HEK293 (cell line): ENCODE results near the gene SOCS4.
A peak's percentile ranks its signal among the peaks of the same experiment; 100 is the strongest.

Experiments
- FEZF1 ChIP-seq: fragments of 450-650 bp; formaldehyde crosslinking; IDR thresholded peaks from 2 replicates; pipeline ENCODE4 v1.5.1; 2016; ENCODE audit warnings: missing biosample characterization, missing genetic modification characterization
- GLI4 ChIP-seq: fragments of 450-650 bp; formaldehyde crosslinking; IDR thresholded peaks from 2 replicates; pipeline ENCODE4 v1.5.1; 2016; ENCODE audit warnings: missing biosample characterization, missing genetic modification characterization
- HOXD13 ChIP-seq: sonication (generic); formaldehyde crosslinking; IDR thresholded peaks from 2 replicates; pipeline ENCODE4 v1.8.0; 2022; ENCODE audit warnings: missing genetic modification reagents, borderline replicate concordance
- IKZF3 ChIP-seq: fragments of 450-650 bp; IDR thresholded peaks from 2 replicates; pipeline ENCODE4 v1.5.0; 2018; ENCODE audit warnings: missing biosample characterization, mild to moderate bottlenecking, missing genetic modification characterization, moderate library complexity
- SCRT1 ChIP-seq: fragments of 450-650 bp; formaldehyde crosslinking; IDR thresholded peaks from 2 replicates; pipeline ENCODE4 v1.5.1; 2016; ENCODE audit warnings: missing biosample characterization, missing genetic modification characterization, borderline replicate concordance
- SCRT2 ChIP-seq: fragments of 450-650 bp; formaldehyde crosslinking; IDR thresholded peaks from 2 replicates; pipeline ENCODE4 v1.5.1; 2016; ENCODE audit warnings: missing biosample characterization, missing genetic modification characterization
- YY2 ChIP-seq: fragments of 450-650 bp; formaldehyde crosslinking; IDR thresholded peaks from 2 replicates; pipeline ENCODE4 v1.5.1; 2016; ENCODE audit warnings: missing biosample characterization, missing genetic modification characterization
- ZBTB20 ChIP-seq: fragments of 450-650 bp; formaldehyde crosslinking; IDR thresholded peaks from 2 replicates; pipeline ENCODE4 v1.5.1; 2016; ENCODE audit warnings: missing biosample characterization, missing genetic modification characterization
- ZBTB21 ChIP-seq: fragments of 450-650 bp; formaldehyde crosslinking; IDR thresholded peaks from 2 replicates; pipeline ENCODE4 v1.5.1; 2017; ENCODE audit warnings: missing biosample characterization, missing genetic modification characterization
- ZNF114 ChIP-seq: fragments of 450-650 bp; formaldehyde crosslinking; IDR thresholded peaks from 2 replicates; pipeline ENCODE4 v1.5.0; 2017; ENCODE audit warnings: missing biosample characterization, missing genetic modification characterization
- ZNF146 ChIP-seq: fragments of 450-650 bp; formaldehyde crosslinking; IDR thresholded peaks from 2 replicates; pipeline ENCODE4 v1.5.1; 2016; ENCODE audit warnings: missing biosample characterization, missing genetic modification characterization
- ZNF155 ChIP-seq: fragments of 450-650 bp; formaldehyde crosslinking; IDR thresholded peaks from 2 replicates; pipeline ENCODE4 v1.5.1; 2016; ENCODE audit warnings: missing biosample characterization, missing genetic modification characterization
- ZNF174 ChIP-seq: fragments of 450-650 bp; formaldehyde crosslinking; IDR thresholded peaks from 2 replicates; pipeline ENCODE4 v1.5.0; 2017; ENCODE audit warnings: missing biosample characterization, mild to moderate bottlenecking, missing genetic modification characterization
- ZNF18 ChIP-seq: fragments of 450-650 bp; formaldehyde crosslinking; IDR thresholded peaks from 2 replicates; pipeline ENCODE4 v1.5.1; 2016; ENCODE audit warnings: missing biosample characterization, missing genetic modification characterization
- ZNF394 ChIP-seq: fragments of 450-650 bp; formaldehyde crosslinking; IDR thresholded peaks from 2 replicates; pipeline ENCODE4 v1.5.1; 2016; ENCODE audit warnings: missing biosample characterization, missing genetic modification characterization, mild to moderate bottlenecking, moderate library complexity, borderline replicate concordance
- ZNF398 ChIP-seq: fragments of 450-650 bp; formaldehyde crosslinking; IDR thresholded peaks from 2 replicates; pipeline ENCODE4 v1.5.1; 2017; ENCODE audit warnings: missing biosample characterization, missing genetic modification characterization
- ZNF404 ChIP-seq: fragments of 450-650 bp; formaldehyde crosslinking; IDR thresholded peaks from 2 replicates; pipeline ENCODE4 v1.5.1; 2017; ENCODE audit warnings: missing biosample characterization, missing genetic modification characterization
- ZNF426 ChIP-seq: fragments of 450-650 bp; formaldehyde crosslinking; IDR thresholded peaks from 2 replicates; pipeline ENCODE4 v1.5.1; 2017; ENCODE audit warnings: missing biosample characterization, missing genetic modification characterization, mild to moderate bottlenecking, inconsistent platforms, moderate library complexity
- ZNF521 ChIP-seq: fragments of 450-650 bp; formaldehyde crosslinking; IDR thresholded peaks from 2 replicates; pipeline ENCODE4 v1.5.1; 2017; ENCODE audit warnings: missing biosample characterization, mild to moderate bottlenecking, missing genetic modification characterization
- ZNF558 ChIP-seq: fragments of 450-650 bp; formaldehyde crosslinking; IDR thresholded peaks from 2 replicates; pipeline ENCODE4 v1.5.1; 2016; ENCODE audit warnings: missing biosample characterization, missing genetic modification characterization
- ZNF600 ChIP-seq: fragments of 450-650 bp; formaldehyde crosslinking; IDR thresholded peaks from 2 replicates; pipeline ENCODE4 v1.5.1; 2016; ENCODE audit warnings: missing biosample characterization, missing genetic modification characterization
- ZNF623 ChIP-seq: fragments of 450-650 bp; formaldehyde crosslinking; IDR thresholded peaks from 2 replicates; pipeline ENCODE4 v1.5.1; 2016; ENCODE audit warnings: missing biosample characterization, missing genetic modification characterization
- ZNF664 ChIP-seq: fragments of 450-650 bp; formaldehyde crosslinking; IDR thresholded peaks from 2 replicates; pipeline ENCODE4 v1.5.1; 2016; ENCODE audit warnings: missing biosample characterization, missing genetic modification characterization
- ZNF677 ChIP-seq: fragments of 450-650 bp; IDR thresholded peaks from 2 replicates; pipeline ENCODE4 v1.5.0; 2018; ENCODE audit warnings: missing biosample characterization, mild to moderate bottlenecking, missing genetic modification characterization, moderate library complexity
- ZNF768 ChIP-seq: fragments of 450-650 bp; formaldehyde crosslinking; IDR thresholded peaks from 2 replicates; pipeline ENCODE4 v1.5.1; 2018; ENCODE audit warnings: missing biosample characterization, mild to moderate bottlenecking, missing genetic modification characterization
- ZNF777 ChIP-seq: fragments of 450-650 bp; formaldehyde crosslinking; IDR thresholded peaks from 2 replicates; pipeline ENCODE4 v1.5.1; 2017; ENCODE audit warnings: missing biosample characterization, missing genetic modification characterization, borderline replicate concordance
- ZNF785 ChIP-seq: fragments of 450-650 bp; formaldehyde crosslinking; IDR thresholded peaks from 2 replicates; pipeline ENCODE4 v1.5.1; 2016; ENCODE audit warnings: missing biosample characterization, missing genetic modification characterization
- ZNF830 ChIP-seq: fragments of 450-650 bp; IDR thresholded peaks from 2 replicates; pipeline ENCODE4 v1.5.0; 2018; ENCODE audit warnings: missing biosample characterization, missing genetic modification characterization, low read depth, mild to moderate bottlenecking, moderate library complexity
- ZNF837 ChIP-seq: fragments of 450-650 bp; formaldehyde crosslinking; IDR thresholded peaks from 2 replicates; pipeline ENCODE4 v1.5.1; 2016; ENCODE audit warnings: missing biosample characterization, missing genetic modification characterization
- TF ChIP-seq, protein P1 (sequence below): fragments of 450-650 bp; formaldehyde crosslinking; optimal IDR thresholded peaks from 2 replicates; pipeline ENCODE3; 2016; ENCODE audit warnings: missing biosample characterization, mild to moderate bottlenecking, missing genetic modification characterization
- TF ChIP-seq, protein P2 (sequence below): fragments of 450-650 bp; formaldehyde crosslinking; IDR thresholded peaks from 2 replicates; pipeline ENCODE4 v1.5.0; 2017; ENCODE audit warnings: missing biosample characterization, missing genetic modification characterization, borderline replicate concordance
- TF ChIP-seq, protein P3 (sequence below): fragments of 450-650 bp; formaldehyde crosslinking; IDR thresholded peaks from 2 replicates; pipeline ENCODE4 v1.5.1; 2016; ENCODE audit warnings: missing biosample characterization, missing genetic modification characterization

The SOCS4 gene

DNA sequence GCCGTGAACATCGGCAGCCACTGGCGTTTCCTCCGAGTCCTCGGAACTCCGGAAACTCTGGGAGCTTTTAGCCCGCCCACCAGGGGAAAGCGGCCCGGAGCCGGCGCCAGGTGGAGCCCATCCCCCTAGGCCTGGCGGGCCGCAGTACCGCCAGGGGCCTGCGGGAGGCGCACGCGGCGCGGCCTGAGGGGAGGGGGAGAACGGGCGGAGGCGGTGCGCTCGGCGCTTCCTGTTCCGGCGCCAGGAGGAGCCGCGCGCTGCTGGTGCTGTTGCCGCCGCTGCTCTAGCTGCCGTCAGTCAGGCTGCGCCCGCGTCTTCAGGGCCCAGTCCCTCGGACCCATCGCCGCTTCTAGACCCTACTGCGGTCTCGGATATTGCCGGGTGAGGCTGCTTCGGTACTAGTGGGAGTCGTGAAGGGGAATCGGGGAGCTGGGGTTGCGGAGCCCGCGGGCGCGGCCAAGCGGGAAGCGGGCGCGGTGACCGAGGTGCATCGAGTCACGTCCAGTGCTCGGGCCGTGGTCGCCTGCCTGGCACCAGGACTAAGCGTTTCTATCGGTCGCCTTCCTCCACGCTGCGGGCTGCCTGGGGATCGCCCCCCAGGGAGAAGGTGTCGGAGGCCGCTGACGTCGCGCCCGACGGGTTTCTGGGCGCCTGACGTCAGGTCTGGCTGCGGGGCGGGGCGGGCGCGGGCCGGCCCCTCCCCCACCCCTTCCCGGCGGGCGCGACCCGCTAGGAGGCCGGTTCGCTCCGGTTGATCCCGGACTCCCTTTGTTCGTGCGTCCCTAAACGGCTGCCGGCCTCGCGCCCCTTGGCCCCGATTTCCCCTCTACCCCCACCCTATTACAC lies 24.6 kb downstream of the SOCS4 start, which contains the start of gene MAPK1IP1L (continued):
- TF ChIP-seq ZNF521 (tag by site-specific recombination), result no peak
- no peak for TF ChIP-seq ZNF830
- TF ChIP-seq IKZF3 (tag by site-specific recombination), result peak; percentile 87
- TF ChIP-seq ZNF394, result peak; percentile 73
- TF ChIP-seq SCRT2, result peak; percentile 78
- TF ChIP-seq HOXD13 (CRISPR knock-in tag), result no peak
- no peak for TF ChIP-seq ZNF155 (tag by site-specific recombination)
- TF ChIP-seq YY2, result no peak
- TF ChIP-seq, protein P1, sequence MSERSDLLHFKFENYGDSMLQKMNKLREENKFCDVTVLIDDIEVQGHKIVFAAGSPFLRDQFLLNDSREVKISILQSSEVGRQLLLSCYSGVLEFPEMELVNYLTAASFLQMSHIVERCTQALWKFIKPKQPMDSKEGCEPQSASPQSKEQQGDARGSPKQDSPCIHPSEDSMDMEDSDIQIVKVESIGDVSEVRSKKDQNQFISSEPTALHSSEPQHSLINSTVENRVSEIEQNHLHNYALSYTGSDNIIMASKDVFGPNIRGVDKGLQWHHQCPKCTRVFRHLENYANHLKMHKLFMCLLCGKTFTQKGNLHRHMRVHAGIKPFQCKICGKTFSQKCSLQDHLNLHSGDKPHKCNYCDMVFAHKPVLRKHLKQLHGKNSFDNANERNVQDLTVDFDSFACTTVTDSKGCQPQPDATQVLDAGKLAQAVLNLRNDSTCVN (tag by site-specific recombination), result peak; percentile 89
- no peak for TF ChIP-seq ZNF174 (tag by site-specific recombination)
- TF ChIP-seq ZNF623 (tag by site-specific recombination), result no peak
- TF ChIP-seq ZNF837 (tag by site-specific recombination), result no peak
- peak; percentile 95 for TF ChIP-seq ZBTB21 (tag by site-specific recombination)
- TF ChIP-seq FEZF1 (tag by site-specific recombination), result no peak
- TF ChIP-seq GLI4 (tag by site-specific recombination), result 0 out of 2 replicates have a peak, but pooled peaks have one; percentile 69
- peak; percentile 48; the same call in 1 of the 2 replicates for TF ChIP-seq ZBTB20 (tag by site-specific recombination)
- TF ChIP-seq, protein P2, sequence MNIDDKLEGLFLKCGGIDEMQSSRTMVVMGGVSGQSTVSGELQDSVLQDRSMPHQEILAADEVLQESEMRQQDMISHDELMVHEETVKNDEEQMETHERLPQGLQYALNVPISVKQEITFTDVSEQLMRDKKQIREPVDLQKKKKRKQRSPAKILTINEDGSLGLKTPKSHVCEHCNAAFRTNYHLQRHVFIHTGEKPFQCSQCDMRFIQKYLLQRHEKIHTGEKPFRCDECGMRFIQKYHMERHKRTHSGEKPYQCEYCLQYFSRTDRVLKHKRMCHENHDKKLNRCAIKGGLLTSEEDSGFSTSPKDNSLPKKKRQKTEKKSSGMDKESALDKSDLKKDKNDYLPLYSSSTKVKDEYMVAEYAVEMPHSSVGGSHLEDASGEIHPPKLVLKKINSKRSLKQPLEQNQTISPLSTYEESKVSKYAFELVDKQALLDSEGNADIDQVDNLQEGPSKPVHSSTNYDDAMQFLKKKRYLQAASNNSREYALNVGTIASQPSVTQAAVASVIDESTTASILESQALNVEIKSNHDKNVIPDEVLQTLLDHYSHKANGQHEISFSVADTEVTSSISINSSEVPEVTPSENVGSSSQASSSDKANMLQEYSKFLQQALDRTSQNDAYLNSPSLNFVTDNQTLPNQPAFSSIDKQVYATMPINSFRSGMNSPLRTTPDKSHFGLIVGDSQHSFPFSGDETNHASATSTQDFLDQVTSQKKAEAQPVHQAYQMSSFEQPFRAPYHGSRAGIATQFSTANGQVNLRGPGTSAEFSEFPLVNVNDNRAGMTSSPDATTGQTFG (tag by site-specific recombination), result no peak
- no peak for TF ChIP-seq ZNF114
- TF ChIP-seq ZNF398 (tag by site-specific recombination), result peak; percentile 23; the same call in 1 of the 2 replicates
- no peak for TF ChIP-seq SCRT1 (tag by site-specific recombination)
- no peak for TF ChIP-seq ZNF426 (tag by site-specific recombination)
- TF ChIP-seq ZNF768 (tag by site-specific recombination), result no peak
- no peak; the same call in 1 of the 2 replicates for TF ChIP-seq ZNF600 (tag by site-specific recombination)
- TF ChIP-seq ZNF777 (tag by site-specific recombination), result peak; percentile 77; the same call in 1 of the 2 replicates
- 0 out of 2 replicates have a peak, but pooled peaks have one; percentile 39 for TF ChIP-seq ZNF785 (tag by site-specific recombination)
- TF ChIP-seq ZNF18 (tag by site-specific recombination), result no peak
- no peak for TF ChIP-seq ZNF664
- no peak for TF ChIP-seq ZNF146 (tag by site-specific recombination)
- no peak for TF ChIP-seq ZNF404 (tag by site-specific recombination)
- TF ChIP-seq, protein P3, sequence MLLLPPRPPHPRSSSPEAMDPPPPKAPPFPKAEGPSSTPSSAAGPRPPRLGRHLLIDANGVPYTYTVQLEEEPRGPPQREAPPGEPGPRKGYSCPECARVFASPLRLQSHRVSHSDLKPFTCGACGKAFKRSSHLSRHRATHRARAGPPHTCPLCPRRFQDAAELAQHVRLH (tag by site-specific recombination), result 0 out of 2 replicates have a peak, but pooled peaks have one; percentile 15
- no peak for TF ChIP-seq ZNF677 (tag by site-specific recombination)
- TF ChIP-seq ZNF558 (tag by site-specific recombination), result no peak
